GM23248 (cell line): ENCODE data around the gene ADAD2.

ENCODE experiments used
- EZH2 ChIP-seq: fragments of 200-600 bp; sonication (generic); IDR thresholded peaks from 2 replicates; pipeline ENCODE4 v1.6.1; 2018; ENCODE audit warnings: antibody characterized with exemption, mild to moderate bottlenecking; ENCODE audit not compliant: insufficient read depth, poor library complexity, severe bottlenecking
- EZH2phosphoT487 ChIP-seq: fragments of 200-600 bp; sonication (generic); IDR thresholded peaks from 2 replicates; pipeline ENCODE4 v1.6.1; 2018; ENCODE audit warnings: antibody characterized with exemption, moderate library complexity, mild to moderate bottlenecking, low read depth; ENCODE audit not compliant: insufficient read depth

DNA sequence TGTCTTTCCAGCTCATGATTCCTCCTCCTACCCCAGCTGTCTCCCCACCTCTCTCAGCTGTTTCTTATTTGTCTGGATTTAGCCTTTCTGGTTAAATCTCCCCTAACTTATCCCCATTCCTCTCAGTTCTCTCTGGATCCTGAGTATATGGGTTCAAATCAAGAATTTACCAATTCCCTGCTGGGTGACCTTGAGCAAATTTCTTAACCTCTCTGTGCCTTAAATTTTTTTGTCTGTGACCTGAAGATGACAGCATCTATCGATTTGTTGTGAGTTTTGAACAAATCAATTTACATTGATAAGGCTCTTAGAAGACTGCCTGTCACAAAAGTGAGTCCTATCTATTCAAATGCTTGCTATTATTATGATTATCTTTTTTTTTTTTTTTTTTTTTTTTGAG lies 50.8 kb downstream of the ADAD2 start:
- no peak for TF ChIP-seq EZH2
- no peak for TF ChIP-seq EZH2phosphoT487
